GM18868 (cell line): ENCODE measurements around the gene CHD5.

ENCODE experiments used
- ATAC-seq: cut with Tn5 transposase; IDR thresholded peaks from one replicate; pipeline ENCODE4 v1.9.1; 2021; ENCODE audit warnings: mild to moderate bottlenecking, moderate library complexity; ENCODE audit not compliant: unreplicated experiment

The CHD5 gene

DNA sequence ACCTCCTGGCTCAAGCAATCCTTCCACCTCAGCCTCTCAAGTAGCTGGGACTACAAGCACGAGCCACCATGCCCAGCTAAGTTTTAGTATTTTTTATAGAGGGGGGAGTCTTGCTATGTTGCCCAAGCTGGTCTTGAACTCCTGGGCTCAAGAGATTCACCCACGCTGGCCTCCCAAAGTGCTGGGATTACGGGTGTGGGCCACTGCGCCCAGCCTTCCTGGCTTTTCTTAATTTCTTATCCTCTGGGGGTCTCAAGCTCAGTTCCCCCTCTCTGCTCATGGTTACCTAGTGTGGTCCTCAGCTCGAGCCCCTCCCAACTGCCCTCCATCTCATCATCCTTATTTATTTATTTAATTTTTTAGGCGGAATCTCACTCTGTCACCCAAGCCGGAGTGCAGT is 22.1 kb upstream of the CHD5 start:
- no peak for ATAC-seq

DNA sequence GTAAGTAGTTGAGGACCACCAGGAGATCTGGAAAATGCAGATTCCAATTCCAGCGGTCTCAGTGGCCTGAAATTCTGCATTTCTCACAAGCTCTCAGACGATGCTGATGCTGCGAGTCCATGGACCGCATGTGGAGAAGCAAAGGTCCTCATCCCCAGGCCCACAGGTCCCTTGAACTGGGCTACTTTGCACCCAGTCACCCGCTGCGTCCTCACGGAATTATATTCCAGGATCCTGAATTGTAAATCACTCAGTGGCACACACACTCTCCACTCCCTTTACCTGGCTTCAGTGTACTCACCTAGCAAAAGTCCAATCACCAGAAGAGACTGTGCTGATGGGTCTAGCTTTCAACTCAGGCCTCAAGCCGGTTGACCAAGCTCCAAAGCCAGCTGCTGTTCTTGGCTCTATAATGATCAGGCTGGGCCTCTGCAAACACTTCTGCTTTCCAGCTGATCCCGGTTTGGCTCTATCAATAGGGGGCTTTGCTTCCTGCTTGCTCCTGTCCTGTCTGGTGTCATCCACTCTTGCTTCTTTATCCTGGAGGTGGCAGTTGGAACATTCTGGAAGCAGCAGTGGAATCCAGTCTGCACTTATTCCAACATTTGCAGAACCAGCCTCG is 20.2 kb upstream of the CHD5 start:
- no peak for ATAC-seq

DNA sequence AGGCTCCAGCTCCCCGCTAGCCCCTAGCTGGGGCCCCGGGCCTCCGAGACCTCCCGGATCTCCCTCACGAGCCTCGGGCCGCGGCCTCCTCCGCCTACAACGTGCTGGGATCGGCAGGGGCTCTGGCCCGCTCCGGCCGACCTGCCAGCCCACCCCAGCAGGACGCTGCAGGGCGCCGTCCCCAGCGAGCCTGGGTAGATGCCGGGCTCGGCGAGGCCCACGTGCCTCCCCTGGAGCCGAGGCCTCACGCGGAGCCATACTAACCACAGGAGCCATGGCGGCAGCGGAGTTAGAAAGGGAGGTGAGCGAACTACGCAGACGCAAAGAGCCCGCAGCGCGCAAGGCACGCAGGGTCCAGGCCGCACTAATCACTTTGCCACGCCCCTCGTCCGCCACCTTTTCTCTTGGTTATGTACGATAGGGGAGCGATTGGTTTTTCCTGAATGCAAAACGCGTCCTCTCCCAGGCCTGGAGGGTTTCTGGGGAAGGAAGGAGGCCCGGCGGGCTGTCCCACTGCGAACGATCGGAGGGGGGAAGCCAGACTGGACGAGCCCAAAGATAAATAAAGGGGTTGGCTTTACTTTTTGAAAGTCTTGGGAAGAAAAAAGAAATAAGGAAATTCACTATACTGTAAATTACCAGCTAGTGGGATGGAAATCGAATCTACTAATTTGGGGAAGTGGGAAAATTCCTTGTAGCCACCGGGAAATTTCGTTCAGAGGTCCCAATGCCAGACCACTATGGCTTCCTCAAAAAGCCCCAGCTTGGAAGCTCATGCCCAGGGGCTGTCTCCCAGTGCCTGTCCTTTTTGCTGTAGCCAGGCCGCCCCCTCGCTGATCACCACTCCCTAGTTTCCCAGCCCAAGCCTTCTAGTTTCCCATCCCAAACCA is 19.4 kb upstream of the CHD5 start, which contains the start of gene RPL22:
RPL22 (minus strand) TSS at position 298 of the 890 bp plus-strand sequence; CDS start at position 276, 22 bp downstream.
- peak; percentile 92 for ATAC-seq

DNA sequence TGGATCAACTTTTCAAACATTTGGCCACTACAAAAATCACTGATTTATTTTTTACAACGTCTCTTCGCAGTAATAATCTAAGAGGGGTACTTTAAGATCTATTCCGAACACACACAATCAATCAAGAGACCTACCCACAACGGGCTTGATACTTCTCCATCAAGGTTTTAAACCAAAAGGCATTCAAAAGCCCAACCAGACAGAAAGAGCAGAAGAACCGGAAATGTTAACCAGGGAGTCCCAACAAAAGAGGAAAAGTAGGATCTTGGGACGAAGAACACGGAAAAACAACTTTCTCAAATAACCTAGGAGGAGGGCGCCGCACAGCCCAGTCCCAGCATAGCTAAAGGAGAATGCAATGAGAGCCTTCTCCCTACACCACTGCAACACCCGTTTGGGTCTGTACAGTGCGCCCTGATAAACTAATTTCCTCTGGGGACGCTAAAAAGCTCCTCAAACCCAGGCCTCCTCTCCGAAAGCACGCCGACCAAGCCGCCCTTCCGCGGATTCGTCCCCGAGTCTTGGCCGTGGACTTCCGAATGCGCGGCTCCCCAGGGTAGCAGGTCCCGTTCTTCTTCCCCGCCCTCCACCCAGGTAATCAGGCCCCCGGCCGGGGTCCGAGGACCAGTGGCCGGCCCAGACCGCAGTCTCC is 18.7 kb upstream of the CHD5 start:
- peak; percentile 19 for ATAC-seq

DNA sequence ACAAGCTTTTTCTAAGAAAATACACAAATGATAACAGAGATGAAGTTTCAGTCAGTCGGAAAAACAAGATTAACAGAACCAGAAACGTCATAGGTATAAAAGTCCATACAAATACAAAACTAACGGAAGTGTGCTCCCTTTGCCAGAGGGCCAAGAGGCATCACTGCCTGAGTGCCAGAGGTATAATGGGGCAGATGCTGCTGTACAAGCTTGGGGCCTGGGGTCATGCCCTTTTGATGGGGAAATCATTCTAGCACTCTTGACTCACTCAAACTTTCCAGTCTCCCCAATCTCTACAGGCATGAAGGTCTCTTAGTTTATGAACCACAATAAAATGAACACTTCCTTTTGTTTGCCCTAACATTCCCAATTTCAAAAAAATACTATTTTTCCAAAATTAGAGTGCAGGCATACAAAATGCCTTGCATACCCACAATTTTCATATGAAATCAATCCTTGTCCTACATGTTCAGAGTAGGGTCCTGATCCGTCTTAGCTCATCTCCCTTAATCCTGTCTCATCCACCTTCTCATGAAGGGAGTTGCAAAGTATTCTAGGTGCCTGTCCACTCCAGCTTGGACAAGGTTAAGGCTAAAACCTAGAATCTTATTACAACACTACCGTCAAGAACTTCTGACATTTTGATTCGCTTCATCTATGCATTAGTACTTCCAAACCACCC is 17.8 kb upstream of the CHD5 start:
- no peak for ATAC-seq

DNA sequence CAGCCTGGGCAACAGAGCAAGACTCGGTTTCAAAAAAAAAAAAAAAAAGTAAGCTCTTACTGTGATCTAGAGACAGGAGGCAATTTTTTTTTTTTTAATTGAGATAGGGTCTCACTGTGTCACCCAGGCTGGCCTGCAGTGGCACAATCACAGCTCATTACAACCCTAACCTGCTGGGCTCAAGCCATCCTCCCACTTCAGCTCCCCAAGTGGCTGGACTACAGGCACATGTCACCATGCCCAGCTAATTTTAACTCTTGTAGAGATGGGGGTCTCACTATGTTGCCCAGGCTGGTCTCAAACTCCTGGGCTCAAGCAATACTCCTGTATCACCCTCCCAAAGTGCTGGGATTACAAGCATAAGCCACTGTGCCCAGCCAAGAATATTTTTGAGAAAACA is 11.8 kb upstream of the CHD5 start:
- ATAC-seq = no peak

DNA sequence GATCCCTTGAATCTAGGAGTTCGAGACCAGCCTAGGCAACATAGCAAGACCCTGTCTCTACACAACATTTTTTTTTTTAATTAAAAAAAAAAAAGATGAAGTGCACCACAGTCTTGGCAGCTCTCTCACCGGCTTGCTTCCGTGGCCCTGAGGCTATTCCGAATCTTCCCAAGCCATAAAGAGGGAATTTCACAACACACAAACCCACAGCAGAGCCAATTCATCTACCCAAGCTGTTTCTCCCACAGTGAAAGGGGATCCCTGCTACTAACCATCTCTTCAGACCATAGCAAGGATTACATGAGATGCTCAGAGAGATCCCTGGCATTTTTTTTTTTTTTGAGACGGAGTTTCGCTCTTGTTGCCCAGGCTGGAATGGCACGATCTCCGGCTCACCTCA is 8.3 kb upstream of the CHD5 start:
- no peak for ATAC-seq

DNA sequence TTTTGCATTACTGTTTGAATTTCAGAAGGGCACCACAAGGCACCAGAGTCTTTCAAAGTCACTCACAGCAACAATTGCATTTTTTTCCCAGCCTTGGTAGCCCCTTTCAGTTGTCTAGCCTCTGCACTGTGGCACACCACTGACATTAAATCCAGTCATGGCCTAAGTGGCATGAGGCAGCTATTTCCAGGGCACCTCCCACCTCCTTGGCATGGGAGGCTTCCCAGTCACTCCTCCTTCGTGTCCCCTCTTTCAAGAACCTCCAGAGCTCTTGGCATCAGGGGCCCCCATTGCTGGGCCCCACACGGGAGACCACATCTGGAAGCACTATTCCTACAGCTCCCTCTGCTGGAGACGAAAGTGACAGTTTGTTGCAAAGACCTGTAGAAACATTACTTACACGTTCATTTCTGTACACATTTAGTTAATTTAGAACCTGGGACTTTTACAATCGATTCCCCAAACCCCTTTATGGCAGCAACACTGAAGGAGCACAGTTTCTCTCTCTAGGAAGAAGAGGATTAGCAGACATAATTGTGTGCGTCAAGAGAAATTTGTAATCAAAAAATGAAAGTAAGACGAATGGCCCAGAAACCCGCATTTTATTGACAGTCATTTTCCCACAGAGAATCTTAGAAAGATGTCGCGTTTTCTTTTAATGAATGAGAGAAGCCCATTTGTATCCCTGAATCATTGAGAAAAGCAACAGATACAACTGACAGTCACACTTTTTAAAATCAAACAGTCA is 5.7 kb upstream of the CHD5 start:
- no peak for ATAC-seq

DNA sequence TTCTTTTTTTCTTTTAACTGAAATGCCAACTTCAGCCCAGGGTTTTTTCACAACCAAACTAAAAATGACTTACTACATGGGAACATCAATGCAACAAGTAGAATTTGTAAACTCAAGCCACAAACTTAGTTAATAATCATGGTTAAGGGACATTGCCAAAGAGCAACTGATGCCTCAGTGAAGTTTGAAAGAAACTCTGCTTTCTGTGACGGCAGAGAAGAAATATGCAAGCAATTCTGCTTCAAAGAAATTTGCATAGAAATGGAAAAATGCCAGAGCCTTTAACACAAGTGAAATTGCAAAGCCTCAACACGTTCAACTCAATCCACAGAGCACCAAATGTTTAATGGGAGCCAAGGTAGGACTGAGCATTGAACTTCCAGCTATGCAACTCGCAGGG is 5.0 kb upstream of the CHD5 start:
- no peak for ATAC-seq

DNA sequence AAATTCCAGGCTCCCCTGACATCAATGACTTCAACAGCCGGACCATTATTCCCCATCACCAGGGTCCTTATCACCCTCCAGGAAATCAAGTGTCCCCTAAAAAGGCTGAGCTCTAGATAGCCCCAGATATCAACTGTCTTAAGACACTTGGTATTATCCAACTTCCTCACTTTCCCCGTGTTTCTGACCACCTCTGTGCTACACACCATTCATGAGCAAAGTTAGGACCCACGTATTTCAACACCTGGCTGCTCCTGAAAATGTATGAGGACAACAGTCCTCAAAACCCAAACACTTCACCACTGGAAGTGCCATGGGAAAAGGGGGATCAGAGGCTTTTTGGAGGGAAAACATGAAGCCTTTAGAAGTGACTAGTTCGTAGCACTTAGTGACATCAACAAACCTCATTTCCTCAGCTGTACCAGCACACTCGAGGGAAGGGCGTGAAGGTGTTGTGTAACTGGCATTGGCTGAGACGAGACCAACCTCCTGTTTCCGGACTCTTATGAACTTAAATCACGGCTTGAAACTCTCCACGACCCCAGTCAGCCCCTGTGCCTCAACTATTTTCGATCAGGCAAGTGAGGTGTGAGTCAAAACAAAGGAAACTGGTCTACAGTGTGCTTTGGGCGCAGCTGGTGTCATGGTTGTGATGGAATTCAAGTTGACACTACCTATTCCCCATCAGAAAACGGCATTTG is 4.1 kb upstream of the CHD5 start:
- no peak for ATAC-seq

DNA sequence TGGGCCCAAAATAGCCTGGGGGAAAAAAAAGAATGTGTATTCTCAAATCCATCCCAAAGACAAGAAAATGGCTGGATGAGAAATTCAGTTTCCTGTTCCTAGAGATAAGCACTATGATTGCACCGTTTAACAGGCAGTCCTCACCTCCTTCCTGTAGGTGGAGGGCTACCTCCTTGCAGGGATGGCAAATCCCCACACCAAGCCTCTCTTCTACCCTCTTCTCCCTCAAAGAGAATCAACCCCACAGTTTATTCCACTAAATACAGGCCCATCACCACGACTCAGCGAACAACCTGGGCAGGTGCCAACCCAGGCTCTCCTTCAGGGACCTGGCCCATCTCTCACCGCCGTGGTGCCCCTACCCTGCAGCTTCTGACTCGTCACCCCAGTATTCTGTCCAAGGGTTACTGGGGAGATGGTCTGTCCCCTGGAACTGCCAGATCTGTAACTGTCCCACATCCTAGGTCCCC is 3.4 kb upstream of the CHD5 start:
- ATAC-seq = no peak

DNA sequence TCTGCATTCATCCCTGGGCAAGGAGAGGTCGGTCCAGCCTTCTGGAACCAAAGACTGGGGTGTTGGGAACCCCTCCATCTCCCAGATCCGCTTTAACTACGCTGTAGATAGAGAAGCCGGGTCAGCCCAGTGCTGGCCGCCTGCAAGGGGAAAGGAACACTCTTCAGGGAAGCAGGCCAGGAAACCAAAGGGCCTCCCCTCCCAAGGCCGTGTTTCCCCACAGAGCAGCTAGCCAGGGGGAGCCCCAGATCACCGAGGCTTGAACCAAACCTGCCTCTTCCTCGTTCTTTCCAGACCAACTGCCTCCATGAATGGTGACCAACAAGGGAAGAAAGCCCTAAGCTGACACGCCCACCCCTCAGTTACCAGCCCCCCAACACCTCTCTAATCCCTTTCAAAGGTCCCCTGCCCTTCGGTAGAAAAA is 1.2 kb upstream of the CHD5 start:
- ATAC-seq = no peak

DNA sequence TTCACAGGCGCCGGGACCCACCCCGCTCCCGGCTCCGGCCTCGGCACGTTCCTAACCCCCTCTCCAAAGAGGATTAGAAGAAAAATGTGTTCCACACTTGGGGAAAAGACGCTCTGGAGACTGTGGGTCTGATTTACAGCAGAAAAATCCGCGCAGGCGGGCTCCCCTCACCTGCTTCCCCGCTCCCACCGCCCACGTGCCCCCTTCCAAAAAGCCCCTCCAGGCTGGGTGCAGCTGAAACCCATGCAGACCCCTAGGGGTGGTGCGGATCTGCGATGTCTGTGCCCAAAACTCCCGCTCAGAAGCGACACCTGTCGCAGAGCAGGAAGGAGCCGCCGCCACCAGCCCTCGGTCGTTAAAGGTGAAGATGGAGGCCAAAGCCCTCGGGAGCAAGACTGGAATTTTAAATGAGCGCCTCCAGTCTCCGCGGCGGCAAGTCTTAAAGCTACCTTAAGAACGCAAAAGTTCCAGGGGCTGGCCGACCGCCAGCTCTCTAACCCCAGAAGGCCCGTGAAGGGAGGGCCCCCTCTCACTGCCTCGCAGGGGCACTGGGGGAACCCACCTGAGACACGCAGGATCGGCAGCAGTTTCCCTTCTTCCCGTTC is 688 bp upstream of the CHD5 start:
- ATAC-seq = no peak

DNA sequence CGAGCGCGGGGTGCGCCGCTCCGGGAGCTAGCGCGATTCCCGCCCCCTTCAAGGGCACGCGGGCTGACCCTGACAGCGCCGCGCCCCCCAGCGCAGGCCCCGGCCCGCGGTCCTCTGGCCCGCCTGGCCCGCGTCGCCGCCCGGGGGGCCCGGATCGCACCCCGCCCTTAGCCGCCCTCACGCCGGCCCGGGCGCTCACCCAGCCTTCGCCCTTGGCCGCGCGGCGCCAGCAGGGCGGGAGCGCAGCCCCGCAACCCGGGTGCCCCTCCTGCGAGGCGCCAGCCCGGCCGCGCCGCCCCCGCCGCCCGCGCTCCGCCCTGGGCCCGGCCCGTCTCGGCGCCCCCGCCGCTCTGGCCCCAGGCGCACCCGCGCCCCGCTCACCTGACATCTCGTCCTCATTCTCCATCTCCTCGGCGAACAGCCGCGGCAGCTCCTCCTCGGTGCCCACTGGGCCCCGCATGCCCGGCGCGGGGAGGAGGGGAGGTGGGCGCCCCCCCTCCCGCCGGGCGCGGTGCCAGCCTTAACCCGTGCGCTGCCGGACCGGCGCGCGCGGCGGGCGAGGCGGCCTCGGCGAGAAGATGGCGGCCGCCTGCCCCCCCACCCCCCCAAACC is 451 bp downstream of the CHD5 start:
- no peak for ATAC-seq

DNA sequence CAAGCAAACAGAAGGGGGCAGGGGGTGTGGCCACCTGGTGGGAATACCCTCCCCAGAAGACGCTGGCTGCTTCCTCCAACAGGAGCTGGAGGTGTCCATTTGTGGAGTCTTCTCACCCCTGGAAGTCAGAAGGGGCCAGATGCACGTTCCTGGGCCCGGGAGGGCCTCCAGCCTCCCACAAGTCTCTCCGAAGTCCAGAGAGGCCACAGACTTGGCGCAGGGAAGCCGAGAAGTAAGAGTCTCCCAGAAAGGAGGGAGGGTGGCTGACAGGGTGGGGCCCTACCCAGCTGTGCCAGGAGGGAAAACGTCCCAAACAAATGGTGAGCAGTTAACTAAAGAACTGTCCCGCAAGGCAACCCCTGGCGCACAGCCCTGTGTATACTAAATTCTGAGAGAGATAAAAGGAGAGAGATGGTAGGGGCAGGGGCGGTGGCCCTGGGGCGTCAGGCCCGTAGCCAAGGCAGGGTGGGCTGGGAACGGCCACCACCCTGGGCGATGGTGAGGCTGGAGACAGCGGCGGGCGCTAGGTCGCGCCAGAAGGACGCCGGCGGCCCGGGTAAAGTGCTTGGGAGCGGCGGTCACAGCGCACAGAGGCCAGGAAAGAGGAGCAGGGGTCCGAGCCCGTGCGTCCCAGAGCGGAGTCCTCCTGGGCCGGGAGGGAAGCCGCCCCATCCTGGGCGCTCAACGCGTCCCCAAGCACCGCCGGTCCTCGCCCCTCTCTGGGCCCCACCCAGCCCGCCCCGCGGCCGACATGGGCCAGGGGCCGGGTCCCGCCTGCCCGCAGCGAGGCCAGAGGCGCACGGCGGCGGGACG is 1.2 kb downstream of the CHD5 start:
- ATAC-seq = no peak

DNA sequence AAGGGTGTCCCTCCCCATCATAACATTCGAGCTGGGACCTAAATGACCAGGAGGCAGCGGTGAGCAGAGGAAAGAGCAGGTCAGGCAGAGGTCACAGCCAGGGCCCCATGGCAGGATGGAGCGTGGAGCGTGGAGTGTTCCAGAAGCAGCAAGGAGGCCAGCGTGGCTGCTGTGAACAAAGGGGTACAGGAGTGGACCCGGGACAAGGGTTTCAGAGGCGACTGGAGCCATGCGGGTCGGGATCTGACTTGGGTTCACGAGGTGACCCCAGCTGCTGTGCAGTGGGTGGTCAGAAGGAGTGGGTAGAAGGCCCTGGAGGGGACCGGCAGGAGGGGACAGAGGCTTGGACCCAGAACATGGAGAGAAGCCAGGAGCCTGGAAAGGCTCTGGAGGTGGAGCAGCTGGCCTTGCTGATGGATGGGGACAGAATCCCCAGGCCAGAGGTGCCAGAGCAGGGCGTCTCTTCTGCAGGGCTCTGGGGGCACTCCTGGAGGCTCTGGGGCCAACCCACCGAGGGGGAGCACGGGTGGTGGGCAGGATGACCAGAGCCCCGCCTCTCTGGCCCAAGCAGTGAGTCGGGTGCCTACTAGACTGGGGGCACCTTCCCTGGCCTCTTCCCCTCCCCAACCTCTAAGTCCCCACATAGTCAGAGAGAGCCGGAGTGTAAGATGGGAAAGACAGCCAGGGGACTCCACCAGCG is 2.3 kb downstream of the CHD5 start:
- no peak for ATAC-seq

DNA sequence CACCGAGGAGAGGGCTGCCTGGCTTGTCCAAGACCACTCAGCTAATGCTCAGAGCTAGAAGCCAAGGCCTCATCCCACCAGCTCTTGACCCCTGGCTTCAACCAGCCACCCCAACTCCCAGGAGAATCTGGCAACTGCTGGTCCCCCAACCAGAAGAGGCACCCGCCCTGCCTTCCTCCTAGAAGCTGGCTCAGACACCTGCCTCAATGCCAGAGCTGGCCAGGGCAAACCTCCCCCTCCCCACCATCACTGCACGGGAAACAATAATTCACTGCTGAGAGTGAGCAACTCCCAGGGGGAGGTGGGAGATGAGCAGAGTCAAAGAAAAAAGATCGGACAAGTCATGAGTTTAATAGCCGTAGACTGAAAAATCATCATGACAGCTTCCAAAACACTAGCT is 3.3 kb downstream of the CHD5 start:
- ATAC-seq = no peak

DNA sequence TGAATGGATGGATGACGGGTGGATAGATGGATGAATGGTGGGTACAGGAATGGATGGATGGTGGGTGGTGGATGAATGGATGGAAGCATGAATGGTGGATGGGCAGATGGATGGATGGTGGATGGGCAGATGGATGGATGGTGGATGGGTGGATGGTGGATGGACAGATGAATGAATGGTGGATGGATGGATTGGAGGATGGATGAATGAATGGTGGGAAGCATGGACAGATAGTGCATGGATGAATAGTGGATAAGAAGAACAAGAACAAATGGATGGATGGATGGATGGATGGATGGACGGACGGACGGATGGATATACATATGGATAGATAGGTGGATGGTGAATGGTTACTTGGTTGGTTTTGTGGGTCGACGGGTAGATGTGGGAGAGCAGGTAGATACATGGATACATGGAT is 4.7 kb downstream of the CHD5 start:
- ATAC-seq = no peak
